GM12874 (cell line): ENCODE data around the gene NANOS1.

Source experiments
- CTCF ChIP-seq: IDR thresholded peaks from 2 replicates; pipeline ENCODE4 v1.5.1; 2011; ENCODE audit warnings: low read depth, mild to moderate bottlenecking, control low read depth, low read length, moderate library complexity; ENCODE audit not compliant: insufficient read depth

Gene NANOS1

GRCh38 chr10:118998183-118998582 is 31.3 kb upstream of the NANOS1 start:
- no peak for TF ChIP-seq CTCF

- TF ChIP-seq CTCF: no peak
These were observed 27.6 kb upstream of the NANOS1 start for GRCh38 chr10:119001717-119002500.

DNA sequence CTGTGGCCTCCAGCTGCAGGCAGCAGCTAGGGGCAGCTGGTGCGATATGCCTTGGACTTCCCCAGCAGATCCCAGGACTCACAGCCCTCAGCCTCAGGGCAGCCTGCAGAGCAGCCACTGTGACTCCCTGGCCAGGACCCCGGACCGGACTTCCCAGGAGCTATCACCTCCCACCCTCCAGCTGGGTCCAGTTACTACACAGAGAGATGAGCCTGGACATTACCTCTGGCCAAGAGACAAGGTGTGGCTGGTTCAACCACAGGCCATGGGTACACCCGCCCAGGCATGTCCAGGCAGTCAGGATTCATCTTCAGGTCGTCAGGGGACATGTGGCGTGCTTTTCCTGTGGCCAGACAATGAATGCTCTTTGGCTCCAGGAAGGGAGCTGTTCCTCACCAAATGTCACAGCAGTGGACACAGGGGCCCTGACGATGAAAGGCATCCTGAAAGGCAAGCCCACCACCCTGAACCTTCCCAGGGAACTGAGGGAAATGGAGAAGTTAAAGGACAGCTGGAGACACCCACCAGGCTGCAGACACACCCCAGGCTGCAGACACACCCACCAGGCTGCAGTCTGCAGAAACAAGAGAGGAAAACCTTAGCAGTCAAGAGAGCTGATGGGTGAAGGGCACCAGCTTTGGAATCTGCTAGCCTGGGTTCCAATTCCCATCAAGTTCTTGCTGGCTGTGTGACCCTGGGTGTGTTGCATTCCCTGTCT is 25.8 kb upstream of the NANOS1 start:
- TF ChIP-seq CTCF: no peak

DNA sequence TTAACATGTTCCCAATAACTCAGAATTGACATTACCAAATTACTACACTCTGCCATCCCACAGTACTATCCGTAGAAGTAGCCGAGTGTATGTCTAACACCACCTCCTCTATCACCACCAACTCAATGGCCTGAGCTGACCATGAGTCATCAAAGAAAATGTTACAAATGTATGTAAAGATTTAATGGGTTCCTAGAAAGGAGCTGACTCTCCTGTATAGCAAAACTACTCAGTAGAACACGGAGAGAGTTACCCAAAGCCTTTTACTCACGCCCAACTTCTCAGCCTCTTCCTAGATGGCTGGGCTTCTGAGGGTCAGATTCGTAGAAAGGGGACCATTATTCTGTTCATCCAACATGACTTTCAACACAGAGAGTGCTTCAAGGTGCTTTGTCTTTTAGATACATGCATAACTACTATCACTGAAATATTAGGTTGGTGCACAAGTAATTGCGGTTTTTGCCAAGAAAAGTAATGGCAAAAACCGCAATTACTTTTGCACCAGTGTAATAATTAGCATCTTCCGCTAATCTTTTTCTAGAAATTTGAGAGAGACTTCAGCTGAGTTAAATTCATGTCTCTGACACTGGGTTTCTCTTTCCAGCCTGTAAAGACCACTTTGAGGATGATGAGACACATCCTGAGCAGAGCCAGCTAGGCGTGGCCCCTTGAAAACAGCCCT is 24.0 kb upstream of the NANOS1 start:
- TF ChIP-seq CTCF: no peak

DNA sequence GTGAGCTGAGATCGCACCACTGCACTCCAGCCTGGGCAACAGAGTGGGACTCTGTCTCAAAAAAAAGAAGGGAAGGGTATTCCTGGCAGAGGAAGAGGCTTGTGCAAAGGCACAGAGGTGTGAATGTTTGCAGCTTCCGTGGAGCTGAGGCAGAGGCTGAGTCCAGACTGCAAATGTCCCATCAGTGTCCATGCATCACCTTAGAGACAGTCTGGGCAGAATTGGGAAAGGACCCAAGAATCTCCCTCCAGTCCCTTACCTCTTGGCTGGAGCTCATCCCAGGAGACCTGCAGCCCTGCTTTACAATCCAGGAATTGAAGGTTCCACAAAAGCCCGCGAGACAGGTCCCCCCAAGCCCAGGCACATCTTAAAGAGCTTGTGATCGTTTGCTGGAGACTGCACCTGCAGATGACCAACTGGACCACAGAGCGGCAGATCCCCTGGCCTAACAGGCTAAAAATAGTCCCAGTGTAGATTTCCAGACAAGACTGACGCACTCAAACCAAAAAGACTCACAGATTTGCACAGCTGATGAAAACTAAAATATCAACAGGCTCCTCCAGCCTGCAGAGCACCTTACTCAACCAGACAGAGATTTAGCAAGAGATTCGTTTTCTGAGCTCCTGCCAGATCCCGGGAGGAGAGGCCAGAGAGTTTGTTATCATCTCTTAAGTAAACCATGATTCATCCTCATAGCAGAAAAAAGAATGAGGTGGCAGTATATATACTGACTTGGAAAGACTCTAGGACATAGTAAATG is 22.9 kb upstream of the NANOS1 start:
- TF ChIP-seq CTCF: no peak

- TF ChIP-seq CTCF: no peak
These were observed 22.3 kb upstream of the NANOS1 start for GRCh38 chr10:119007211-119007574.

GRCh38 chr10:119020627-119020946 is 8.9 kb upstream of the NANOS1 start:
- TF ChIP-seq CTCF: no peak
